ENCODE results near the gene SCN7A.

DNA sequence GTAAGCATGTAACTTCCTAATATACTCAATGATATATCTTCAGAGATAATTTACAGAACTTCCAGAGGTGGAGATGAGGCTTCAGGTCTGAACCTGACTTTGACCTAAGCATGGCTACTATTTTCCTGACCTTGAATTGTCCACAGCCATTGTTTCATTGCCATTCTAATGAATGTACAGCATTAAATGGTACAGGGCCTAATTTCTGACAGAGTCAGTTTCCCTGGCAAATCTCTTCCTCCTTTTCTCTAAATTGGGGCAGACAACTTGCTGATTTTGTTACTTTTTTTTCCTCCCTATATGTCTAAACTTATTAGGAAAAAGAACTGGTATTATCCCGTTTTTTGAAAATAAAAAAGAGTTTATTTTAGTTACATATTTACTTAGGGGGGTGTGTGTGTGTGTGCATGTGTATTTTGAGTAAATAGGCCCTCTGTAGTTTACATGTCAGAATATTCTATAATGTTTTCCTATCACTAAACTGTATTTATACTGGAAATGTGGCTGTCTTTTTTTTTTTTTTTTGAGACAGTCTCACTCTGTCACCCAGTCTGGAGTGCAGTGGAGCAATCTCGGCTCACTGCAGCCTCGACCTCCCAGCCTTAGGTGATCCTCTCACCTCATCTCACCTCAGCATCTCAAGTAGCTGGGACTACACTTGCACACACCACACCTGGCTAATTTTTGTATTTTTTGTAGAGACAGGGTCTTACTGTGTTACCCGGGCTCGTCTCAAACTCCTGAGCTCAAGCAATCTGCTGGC is 75.0 kb downstream of the SCN7A start:
- TF ChIP-seq CTCF (IDR thresholded peaks at IDR 0.05; ENCODE audit: low read length) (no peak), EZH2phosphoT487 (IDR thresholded peaks at IDR 0.05; ENCODE audit: low read length) (no peak)

All from MM.1S (cell line).